Mesodermal cell (in vitro differentiated cells): Measurements from ENCODE around the gene CWC22.

ENCODE experiments used
- H3K27ac ChIP-seq: 2 replicates; pipeline ENCODE4 v1.7.0; 2013; ENCODE audit warnings: mild to moderate bottlenecking, low read depth, low read length, moderate library complexity; ENCODE audit not compliant: severe bottlenecking
- H3K36me3 ChIP-seq: 2 replicates; pipeline ENCODE4 v1.7.1; 2013; ENCODE audit warnings: mild to moderate bottlenecking, low read length, moderate library complexity; ENCODE audit not compliant: control insufficient read depth, insufficient read depth
- H3K4me1 ChIP-seq: one replicate; pipeline ENCODE4 v1.7.1; 2013; ENCODE audit warnings: mild to moderate bottlenecking, low read length; ENCODE audit not compliant: insufficient read depth, control insufficient read depth, poor library complexity, severe bottlenecking
- H3K4me3 ChIP-seq: 2 replicates; pipeline ENCODE4 v1.7.0; 2013; ENCODE audit warnings: low read length, control low read depth, mild to moderate bottlenecking; ENCODE audit not compliant: insufficient read depth, poor library complexity, severe bottlenecking; ENCODE audit errors: extremely low read depth
- H3K9me3 ChIP-seq: 2 replicates; pipeline ENCODE4 v1.7.1; 2013; ENCODE audit warnings: mild to moderate bottlenecking, low read length, moderate library complexity; ENCODE audit not compliant: control insufficient read depth
- WGBS, 2 experiments: methylation state at CpG; one replicate each; pipeline ENCODE4 v1.1.5; 2013; ENCODE audit warnings: missing lambda C conversion rate in 2 of 2; ENCODE audit not compliant: insufficient coverage in 2 of 2; 5-methylcytosine and 5-hydroxymethylcytosine counted together

The CWC22 gene

DNA sequence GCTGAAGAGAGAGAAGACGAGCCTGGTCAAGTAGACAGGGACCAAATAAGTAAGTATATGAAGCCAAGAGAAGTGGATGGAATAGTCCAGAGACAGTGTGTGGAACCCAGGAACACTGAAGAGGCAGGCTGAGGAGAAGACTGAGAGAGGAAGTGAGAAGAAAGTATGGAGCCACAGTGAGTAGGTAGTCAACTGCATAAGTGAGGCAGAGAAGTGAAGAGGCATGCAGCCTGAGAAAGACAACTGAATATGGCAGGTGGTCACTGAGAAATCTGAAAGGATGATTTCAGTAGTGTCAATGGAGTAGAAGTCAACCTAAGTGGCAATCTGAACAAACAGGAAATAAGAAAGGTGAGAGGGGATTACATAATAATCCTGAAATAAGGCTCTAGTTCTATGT, 55.4 kb downstream of the CWC22 start:
- Histone ChIP-seq H3K36me3 (peaks cover 55% of the 10 kb centered on the region), H3K4me3 (no peak overlapping the region), H3K27ac (no peak overlapping the region), H3K9me3 (no peaks in the 10 kb centered on the region), H3K4me1 (no peaks in the 10 kb centered on the region)
- whole genome bisulfite sequencing, 2 experiments = 91 to 100% methylated on average over 1 of the region's 1 CpG

DNA sequence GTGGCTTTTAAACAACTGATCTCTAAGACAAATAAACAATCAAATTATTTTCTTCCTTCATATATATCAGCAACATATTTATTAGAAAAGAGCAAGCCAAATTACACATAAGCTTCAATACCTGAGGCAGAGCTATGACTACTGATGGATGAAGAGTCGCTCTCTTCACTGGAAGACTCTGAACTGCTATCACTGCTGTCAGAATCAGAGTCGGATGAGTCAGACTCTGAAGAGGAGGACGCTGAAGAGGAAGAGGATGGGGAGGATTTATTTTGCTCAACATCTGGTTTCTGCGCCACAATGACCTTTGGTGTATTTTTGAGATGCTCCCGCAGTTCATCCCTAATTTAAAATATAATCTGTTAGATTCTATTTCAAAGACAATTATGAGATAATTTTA, 56.7 kb downstream of the CWC22 start:
- WGBS, 2 experiments = 93 to 94% methylated on average over 2 to 3 of the region's 5 CpGs
- peaks cover 60% of the 10 kb centered on the region for H3K36me3 ChIP-seq

DNA sequence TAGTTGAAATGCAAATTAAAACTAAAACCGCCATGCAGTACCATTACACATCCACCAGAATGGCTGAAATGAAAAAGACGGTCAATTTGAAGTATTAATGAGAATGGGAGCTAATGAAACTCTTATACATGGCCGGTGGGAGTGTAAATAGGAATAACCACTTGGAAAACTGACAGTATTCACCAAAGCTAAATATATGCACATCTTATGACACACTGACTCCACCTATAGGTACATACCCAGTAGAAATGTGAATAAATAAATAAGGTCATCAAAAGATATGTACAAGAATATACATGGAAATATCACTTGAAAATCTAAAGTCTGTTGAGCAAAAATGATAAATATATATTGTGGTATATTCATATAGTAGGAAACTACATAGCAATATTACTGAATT, 57.7 kb downstream of the CWC22 start:
- Histone ChIP-seq H3K9me3 (no peaks in the 10 kb centered on the region), H3K4me3 (no peak overlapping the region), H3K36me3 (peaks cover 59% of the 10 kb centered on the region), H3K27ac (no peak overlapping the region), H3K4me1 (no peaks in the 10 kb centered on the region)
- no CpG with 5 or more reads among the region's 3 CpGs for WGBS, 2 experiments

More for the DNA sequence above, 56.7 kb downstream of the CWC22 start:
- no peaks in the 10 kb centered on the region for H3K4me1 ChIP-seq
- H3K9me3 ChIP-seq = no peaks in the 10 kb centered on the region
- no peak overlapping the region for H3K27ac ChIP-seq
- H3K4me3 ChIP-seq = no peak overlapping the region

DNA sequence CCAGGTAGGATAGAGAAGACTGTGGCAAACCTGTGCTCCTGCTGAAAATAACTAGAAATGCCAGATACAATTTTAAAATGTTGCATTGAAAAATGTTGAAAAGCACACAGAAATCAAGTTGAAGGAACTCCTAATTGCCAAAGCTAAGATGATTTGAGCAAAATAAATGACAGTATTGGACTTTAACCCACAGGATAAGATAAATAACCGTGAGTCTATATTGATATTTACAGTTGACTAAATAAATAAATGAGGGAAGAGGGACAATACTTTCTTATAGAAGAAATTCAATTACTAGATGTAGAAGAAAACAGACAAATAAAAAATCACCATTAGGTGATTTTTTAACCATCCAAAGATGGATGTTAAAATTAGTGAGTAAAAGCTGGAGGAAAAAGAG, 59.0 kb downstream of the CWC22 start:
- Histone ChIP-seq H3K9me3 (no peaks in the 10 kb centered on the region), H3K4me1 (no peaks in the 10 kb centered on the region), H3K27ac (no peak overlapping the region), H3K4me3 (no peak overlapping the region), H3K36me3 (peaks cover 48% of the 10 kb centered on the region)
- WGBS, 2 experiments = no CpG with 5 or more reads among the region's 1 CpG

DNA sequence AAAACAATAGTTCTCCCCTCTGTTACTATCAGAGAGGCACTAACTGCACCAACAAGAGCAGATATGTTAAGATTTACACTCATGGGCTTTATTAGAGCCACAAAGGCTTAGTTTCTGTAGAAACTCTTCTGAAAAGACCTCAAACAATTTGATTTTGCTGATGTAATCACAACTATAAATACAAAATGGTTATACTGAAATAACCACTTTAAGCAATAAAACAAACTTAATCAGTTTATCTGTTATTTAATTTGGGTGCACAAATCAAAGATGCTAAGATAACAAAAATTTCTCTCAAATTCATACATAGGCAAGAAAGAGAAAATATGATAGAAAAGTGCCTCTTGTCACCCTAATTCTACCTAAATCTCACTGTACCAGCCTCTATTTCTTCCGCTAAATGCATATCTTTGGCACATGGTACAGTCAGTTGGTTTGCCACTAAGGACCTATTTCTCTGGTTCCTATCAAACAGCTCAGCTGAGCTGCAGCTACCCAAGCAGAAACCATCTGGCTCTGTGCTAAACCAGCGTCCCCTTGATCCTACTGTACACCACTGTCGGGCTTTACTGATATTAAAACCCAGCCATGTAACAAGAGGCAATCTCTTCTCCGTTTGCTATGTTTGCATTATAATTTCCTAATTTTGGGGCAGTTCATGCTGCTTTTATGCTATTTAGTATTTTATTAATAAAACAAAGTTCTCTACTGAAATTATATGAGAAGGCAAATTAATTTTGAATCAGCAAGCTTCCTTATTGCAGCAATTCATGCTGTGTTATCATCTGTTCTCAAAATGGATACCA, 60.1 kb downstream of the CWC22 start:
- Histone ChIP-seq H3K36me3 (peaks cover 43% of the 10 kb centered on the region), H3K4me3 (no peak overlapping the region), H3K9me3 (no peaks in the 10 kb centered on the region), H3K27ac (no peak overlapping the region), H3K4me1 (no peaks in the 10 kb centered on the region)
- 88 to 92% methylated on average over 3 of the region's 4 CpGs for WGBS, 2 experiments

DNA sequence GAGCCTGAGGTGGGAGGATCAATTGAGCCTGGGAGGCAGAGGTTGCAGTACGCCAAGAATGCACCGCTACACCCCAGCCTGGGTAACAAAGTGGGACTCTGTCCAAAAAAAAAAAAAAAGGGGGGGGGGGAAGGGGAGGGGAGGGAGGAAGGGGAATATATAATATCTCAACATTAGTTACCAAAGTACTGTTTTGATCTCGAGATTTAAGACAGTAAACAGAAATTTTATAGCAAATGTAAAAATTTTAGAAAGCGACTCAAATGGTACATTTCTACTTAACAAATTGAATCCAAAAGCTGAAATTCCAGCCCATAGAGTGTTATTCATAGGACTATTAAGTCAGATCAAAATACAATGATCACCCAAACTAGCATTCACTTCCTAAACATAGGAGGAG, 60.8 kb downstream of the CWC22 start:
- no peak overlapping the region for H3K27ac ChIP-seq
- peaks cover 37% of the 10 kb centered on the region for H3K36me3 ChIP-seq
- no peak overlapping the region for H3K4me3 ChIP-seq
- H3K9me3 ChIP-seq = no peaks in the 10 kb centered on the region
- no CpG with 5 or more reads among the region's 4 CpGs for WGBS, 2 experiments
- H3K4me1 ChIP-seq = no peaks in the 10 kb centered on the region

DNA sequence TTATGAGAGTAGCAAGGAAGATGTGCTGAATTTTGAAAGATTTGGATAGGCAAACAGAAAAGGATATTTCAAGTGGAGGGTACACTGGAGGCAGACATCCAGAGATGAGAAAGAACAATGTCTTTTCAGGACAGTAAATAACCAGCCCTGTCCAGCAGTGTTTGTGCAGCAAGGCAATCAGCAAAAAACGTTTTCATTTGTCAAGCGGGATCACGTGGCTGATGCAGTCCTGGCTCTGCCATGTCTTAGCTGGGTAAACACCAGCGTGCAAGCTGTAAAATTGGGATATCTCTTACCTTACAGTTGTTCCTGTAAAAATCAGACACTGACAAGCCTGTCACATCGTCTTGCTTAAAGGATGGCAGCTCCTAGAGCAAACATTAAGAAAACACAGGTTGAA, 67.8 kb downstream of the CWC22 start:
- Histone ChIP-seq H3K36me3 (no peaks in the 10 kb centered on the region), H3K27ac (no peak overlapping the region), H3K4me1 (no peaks in the 10 kb centered on the region), H3K4me3 (no peak overlapping the region), H3K9me3 (no peaks in the 10 kb centered on the region)
- 79 to 81% methylated on average over 4 to 5 of the region's 5 CpGs for WGBS, 2 experiments

DNA sequence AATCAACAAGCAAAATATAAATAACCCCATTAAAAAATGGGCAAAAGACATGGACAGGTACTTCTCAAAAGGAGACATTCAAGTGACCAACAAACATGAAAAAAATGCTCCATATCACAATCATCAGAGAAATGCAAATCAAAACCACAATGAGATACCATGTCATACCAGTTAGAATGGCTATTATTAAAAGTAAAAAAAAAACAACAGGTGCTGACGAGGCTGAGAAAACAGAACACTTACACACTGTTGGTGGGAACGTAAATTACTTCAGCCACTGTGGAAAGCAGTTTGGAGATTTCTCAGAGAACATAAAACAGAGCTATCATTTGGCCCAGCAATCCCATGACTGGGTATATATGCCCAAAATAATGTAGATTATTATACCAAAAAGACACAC, 69.1 kb downstream of the CWC22 start:
- WGBS, 2 experiments = 71% methylated on average over 1 of the region's 2 CpGs; no CpG with 5 or more reads in 1 of the 2 experiments
- Histone ChIP-seq H3K4me1 (no peaks in the 10 kb centered on the region), H3K27ac (no peak overlapping the region), H3K36me3 (no peaks in the 10 kb centered on the region), H3K4me3 (no peak overlapping the region), H3K9me3 (no peaks in the 10 kb centered on the region)

DNA sequence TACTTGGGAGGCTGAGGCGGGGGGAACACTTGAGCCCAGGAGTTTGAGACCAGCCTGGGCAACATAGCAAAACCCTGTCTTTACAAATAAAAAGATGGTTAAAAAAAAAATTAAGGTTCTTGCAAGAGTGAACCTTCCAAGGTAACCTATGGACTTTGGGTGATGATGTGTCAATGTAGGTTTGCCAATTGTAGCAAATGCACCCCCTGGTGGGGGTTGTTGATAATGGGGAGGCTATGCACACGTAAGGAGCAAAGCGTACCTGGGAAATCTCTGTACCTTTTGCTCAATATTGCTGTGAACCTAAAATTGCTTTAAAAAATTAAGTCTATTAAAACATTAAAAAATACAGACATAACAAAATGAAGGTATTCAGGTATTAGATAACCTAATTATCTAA, 70.4 kb downstream of the CWC22 start:
- H3K4me3 ChIP-seq = no peak overlapping the region
- no peaks in the 10 kb centered on the region for H3K36me3 ChIP-seq
- WGBS, 2 experiments = 100% methylated on average over 1 of the region's 3 CpGs; no CpG with 5 or more reads in 1 of the 2 experiments
- no peak overlapping the region for H3K27ac ChIP-seq
- no peaks in the 10 kb centered on the region for H3K9me3 ChIP-seq
- no peaks in the 10 kb centered on the region for H3K4me1 ChIP-seq

DNA sequence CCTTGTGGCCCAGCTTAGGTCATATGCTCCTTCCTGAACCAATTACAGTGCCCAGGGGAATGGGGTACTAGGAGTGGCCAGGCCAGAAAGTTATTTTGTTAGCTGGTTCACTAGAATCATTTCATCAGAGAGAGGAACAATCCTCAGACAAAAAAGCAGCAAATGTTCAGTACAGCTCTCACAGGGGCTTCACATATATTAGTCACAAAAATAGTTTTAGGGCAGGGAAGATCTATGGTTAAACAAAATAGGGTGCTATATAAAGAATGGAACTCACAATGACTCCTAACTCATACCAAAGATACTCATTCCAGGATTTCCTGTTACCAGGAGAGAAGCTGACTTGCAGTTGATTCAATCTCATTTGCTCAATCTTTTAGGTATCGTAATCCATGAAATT, 71.0 kb downstream of the CWC22 start:
- no peaks in the 10 kb centered on the region for H3K9me3 ChIP-seq
- no peaks in the 10 kb centered on the region for H3K4me1 ChIP-seq
- H3K36me3 ChIP-seq = no peaks in the 10 kb centered on the region
- H3K27ac ChIP-seq = no peak overlapping the region
- H3K4me3 ChIP-seq = no peak overlapping the region
- no CpG with 5 or more reads among the region's 1 CpG for WGBS, 2 experiments

DNA sequence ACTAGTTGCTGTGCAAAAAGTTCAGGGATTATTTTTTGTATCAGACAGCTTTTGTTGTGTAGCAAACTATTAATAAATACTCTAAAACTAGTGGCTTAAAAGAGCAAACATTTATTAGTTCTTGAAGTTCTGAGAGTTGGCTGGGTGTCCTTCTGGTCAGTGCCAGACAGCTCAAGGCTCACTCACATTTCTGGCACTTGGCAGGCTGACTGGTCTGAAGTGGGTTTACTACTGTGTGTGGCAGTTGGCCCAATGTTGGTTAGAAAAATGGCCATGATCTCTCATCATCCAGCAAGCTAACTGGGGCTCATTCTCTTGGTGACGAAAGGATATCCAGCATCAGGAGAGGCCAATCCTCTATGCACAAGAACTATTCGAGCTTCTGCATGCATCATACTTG, 74.3 kb downstream of the CWC22 start:
- Histone ChIP-seq H3K4me3 (no peak overlapping the region), H3K36me3 (no peaks in the 10 kb centered on the region), H3K27ac (no peak overlapping the region), H3K4me1 (no peaks in the 10 kb centered on the region), H3K9me3 (peaks cover 5% of the 10 kb centered on the region)
- WGBS, 2 experiments = 91 to 100% methylated on average over 1 to 2 of the region's 2 CpGs
